PC-9 (cell line): ENCODE results near the gene PLAAT3. TPM values are rescaled to one million over a fixed set of nuclear protein-coding genes. Genes with fewer than 3 reads are reported as not detected.
A peak's percentile ranks its signal among the peaks of the same experiment; 100 is the strongest.
"Not testable (repeated sequence)": the region's sequence is repeated elsewhere in the genome, so short reads cannot be mapped to it uniquely, and the experiment has no call there.

Source experiments
- BruUV-seq: library from RNA; stranded (reverse); fragments of 400-500 nt; replicated peaks from 2 replicates; lab custom pipeline; 2021; lab: Mats Ljungman, UMichigan
- CTCF ChIA-PET: fragments of 300-600 bp; sonication (Branson Sonifier 250); formaldehyde crosslinking; loops from one replicate; lab custom pipeline; 2022; ENCODE audit warnings: antibody characterized with exemption; lab: Charles Lee
- POLR2A ChIA-PET: fragments of 300-600 bp; sonication (Branson Sonifier 250); formaldehyde crosslinking; loops from one replicate; lab custom pipeline; 2022; ENCODE audit warnings: antibody characterized with exemption; ENCODE audit not compliant: unreplicated experiment; lab: Charles Lee
- DNase-seq, 2 experiments: peaks; one replicate each; pipeline versions ENCODE4 v3.0.0 to v3.0.0-alpha.2; 2015 to 2022; ENCODE audit warnings: mixed read lengths in 1 of 2
- H2AFZ ChIP-seq: fragments of 200-600 bp; sonication (generic); 2 replicates; pipeline ENCODE4 v1.8.1; 2017; ENCODE audit warnings: antibody characterized with exemption
- H3F3A ChIP-seq: fragments of 200-600 bp; sonication (generic); 2 replicates; pipeline ENCODE4 v1.8.1; 2017; ENCODE audit warnings: antibody characterized with exemption, mild to moderate bottlenecking, low read depth; ENCODE audit not compliant: insufficient read depth
- H3K27ac ChIP-seq: fragments of 200-600 bp; sonication (generic); 2 replicates; pipeline ENCODE4 v1.6.1; 2016; ENCODE audit warnings: mixed run types
- H3K27me3 ChIP-seq: fragments of 200-600 bp; sonication (generic); 2 replicates; pipeline ENCODE4 v1.6.1; 2016; ENCODE audit warnings: low read depth, mixed run types; ENCODE audit not compliant: insufficient read depth
- H3K36me3 ChIP-seq: fragments of 200-600 bp; sonication (generic); 2 replicates; pipeline ENCODE4 v1.6.1; 2016; ENCODE audit warnings: low read depth, mixed run types
- H3K4me1 ChIP-seq: fragments of 200-600 bp; sonication (generic); replicated peaks from 2 replicates; pipeline ENCODE4 v1.6.1; 2016; ENCODE audit warnings: mixed run types; ENCODE audit not compliant: insufficient read depth
- H3K4me2 ChIP-seq: fragments of 200-600 bp; sonication (generic); 2 replicates; pipeline ENCODE4 v1.6.1; 2017; ENCODE audit warnings: mixed run types
- H3K4me3 ChIP-seq: fragments of 200-600 bp; sonication (generic); 2 replicates; pipeline ENCODE4 v1.6.1; 2016; ENCODE audit warnings: mixed run types
- H3K79me2 ChIP-seq: fragments of 200-600 bp; sonication (generic); 2 replicates; pipeline ENCODE4 v1.6.1; 2017; ENCODE audit warnings: low read depth, mixed run types
- H3K9me2 ChIP-seq: fragments of 200-600 bp; sonication (generic); 2 replicates; pipeline ENCODE4 v1.8.1; 2017; ENCODE audit warnings: mild to moderate bottlenecking; ENCODE audit not compliant: insufficient read depth
- H3K9me3 ChIP-seq: fragments of 200-600 bp; sonication (generic); 2 replicates; pipeline ENCODE4 v1.8.1; 2016; ENCODE audit warnings: low read depth; ENCODE audit not compliant: insufficient read depth
- H4K20me1 ChIP-seq: fragments of 200-600 bp; sonication (generic); 2 replicates; pipeline ENCODE4 v1.8.1; 2017; ENCODE audit not compliant: insufficient read depth
- EZH2 ChIP-seq: fragments of 200-600 bp; sonication (generic); IDR thresholded peaks from 2 replicates; pipeline ENCODE4 v1.8.0; 2017; ENCODE audit warnings: antibody characterized with exemption, low read depth
- intact Hi-C: fragments of 100-400 bp; cut with micrococcal nuclease; formaldehyde crosslinking; loops from one replicate; pipeline ENCODE4 v1.10.0; 2022; ENCODE audit not compliant: unreplicated experiment
- total RNA-seq: library from RNA; stranded (reverse); gene quantifications from 2 replicates; pipeline ENCODE4 v1.2.3, GENCODE V29; 2021
- TF ChIP-seq, protein P1 (sequence below): fragments of 200-600 bp; sonication (generic); conservative IDR thresholded peaks from 2 replicates; pipeline ENCODE4 v1.6.1; 2017; ENCODE audit warnings: mixed run types, antibody characterized with exemption, mild to moderate bottlenecking, moderate library complexity

The PLAAT3 gene
- total RNA-seq, 1 experiment from 2014 or later: 240 TPM

DNA sequence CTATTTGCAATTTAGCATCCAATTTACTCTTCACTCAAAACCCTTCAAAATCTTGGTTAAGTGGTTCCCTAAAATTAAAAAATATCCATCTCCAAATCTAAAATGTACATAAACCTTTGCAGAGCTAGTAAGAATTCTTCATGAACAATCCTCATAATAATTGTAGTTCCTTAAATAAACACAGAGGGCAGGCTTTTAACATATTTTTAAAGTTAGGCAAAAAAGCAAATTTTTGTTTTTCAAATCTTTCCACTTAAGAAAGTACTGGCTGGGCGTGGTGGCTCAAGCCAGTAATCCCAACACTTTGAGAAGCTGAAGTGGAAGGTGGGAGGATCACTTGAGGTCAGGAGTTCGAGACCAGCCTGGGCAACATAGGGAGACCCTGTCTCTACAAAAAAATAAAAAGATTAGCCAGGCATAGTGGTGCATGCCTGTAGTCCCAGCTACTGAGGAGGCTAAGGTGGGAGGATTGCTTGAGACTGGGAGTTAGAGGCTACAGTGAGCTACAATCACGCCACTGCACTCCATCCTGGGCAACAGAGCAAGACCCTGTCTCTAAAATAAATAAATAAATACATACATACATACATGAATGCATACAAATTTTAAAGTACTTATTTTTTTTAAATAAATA lies 25.1 kb upstream of the PLAAT3 start:
- H3K4me1 ChIP-seq: no peaks in the 10 kb centered on the region
- peaks cover 4% of the 10 kb centered on the region; the same call in 1 of the 2 replicates for H3F3A ChIP-seq
- no peak overlapping the region for H3K4me2 ChIP-seq
- no TSS peak for BruUV-seq
- H3K4me3 ChIP-seq: no peak overlapping the region
- TF ChIP-seq, protein P1, sequence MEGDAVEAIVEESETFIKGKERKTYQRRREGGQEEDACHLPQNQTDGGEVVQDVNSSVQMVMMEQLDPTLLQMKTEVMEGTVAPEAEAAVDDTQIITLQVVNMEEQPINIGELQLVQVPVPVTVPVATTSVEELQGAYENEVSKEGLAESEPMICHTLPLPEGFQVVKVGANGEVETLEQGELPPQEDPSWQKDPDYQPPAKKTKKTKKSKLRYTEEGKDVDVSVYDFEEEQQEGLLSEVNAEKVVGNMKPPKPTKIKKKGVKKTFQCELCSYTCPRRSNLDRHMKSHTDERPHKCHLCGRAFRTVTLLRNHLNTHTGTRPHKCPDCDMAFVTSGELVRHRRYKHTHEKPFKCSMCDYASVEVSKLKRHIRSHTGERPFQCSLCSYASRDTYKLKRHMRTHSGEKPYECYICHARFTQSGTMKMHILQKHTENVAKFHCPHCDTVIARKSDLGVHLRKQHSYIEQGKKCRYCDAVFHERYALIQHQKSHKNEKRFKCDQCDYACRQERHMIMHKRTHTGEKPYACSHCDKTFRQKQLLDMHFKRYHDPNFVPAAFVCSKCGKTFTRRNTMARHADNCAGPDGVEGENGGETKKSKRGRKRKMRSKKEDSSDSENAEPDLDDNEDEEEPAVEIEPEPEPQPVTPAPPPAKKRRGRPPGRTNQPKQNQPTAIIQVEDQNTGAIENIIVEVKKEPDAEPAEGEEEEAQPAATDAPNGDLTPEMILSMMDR: peak; percentile 80
- TF ChIP-seq EZH2: no peak
- no peaks in the 10 kb centered on the region for H3K9me2 ChIP-seq
- peaks cover 43% of the 10 kb centered on the region for H3K36me3 ChIP-seq
- H3K27ac ChIP-seq: no peak overlapping the region
- no peaks in the 10 kb centered on the region for H3K9me3 ChIP-seq
- H2AFZ ChIP-seq: no peak overlapping the region
- ChIA-PET POLR2A (no interaction called here), CTCF (interaction anchor here (0.5 to 1.4 kb wide), 4 partner anchors 46 to 1002 kb away, joined by 3 to 8 read pairs (median 3); no protein-coding TSS in a partner anchor)
- H3K27me3 ChIP-seq: no peaks in the 10 kb centered on the region
- DNase-seq: no peak
- intact Hi-C loops: loop anchor here (5.0 to 10.0 kb wide), 3 partner anchors 98 to 735 kb away; no protein-coding TSS in a partner anchor
- no peaks in the 10 kb centered on the region for H4K20me1 ChIP-seq
- H3K79me2 ChIP-seq: no peaks in the 10 kb centered on the region

DNA sequence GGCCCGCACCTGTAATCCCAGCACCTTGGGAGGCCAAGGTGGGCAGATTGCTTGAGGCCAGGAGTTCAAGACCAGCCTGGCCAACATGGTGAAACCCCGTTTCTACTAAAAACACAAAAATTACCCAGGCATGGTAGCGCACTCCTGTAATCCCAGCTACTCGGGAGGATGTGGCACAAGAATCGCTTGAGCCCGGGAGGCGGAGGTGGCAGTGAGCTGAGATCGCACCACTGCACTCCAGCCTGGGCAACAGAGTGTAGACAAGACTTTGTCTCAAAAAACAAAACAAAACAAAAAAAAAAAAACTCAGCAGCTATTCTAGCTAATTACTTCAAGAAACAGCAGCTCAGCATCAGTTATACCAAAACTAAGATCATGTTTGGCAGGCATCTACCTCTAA lies 24.2 kb upstream of the PLAAT3 start:
- BruUV-seq, POLR2A ChIA-PET, H3K79me2 ChIP-seq: not testable (repeated sequence)

DNA sequence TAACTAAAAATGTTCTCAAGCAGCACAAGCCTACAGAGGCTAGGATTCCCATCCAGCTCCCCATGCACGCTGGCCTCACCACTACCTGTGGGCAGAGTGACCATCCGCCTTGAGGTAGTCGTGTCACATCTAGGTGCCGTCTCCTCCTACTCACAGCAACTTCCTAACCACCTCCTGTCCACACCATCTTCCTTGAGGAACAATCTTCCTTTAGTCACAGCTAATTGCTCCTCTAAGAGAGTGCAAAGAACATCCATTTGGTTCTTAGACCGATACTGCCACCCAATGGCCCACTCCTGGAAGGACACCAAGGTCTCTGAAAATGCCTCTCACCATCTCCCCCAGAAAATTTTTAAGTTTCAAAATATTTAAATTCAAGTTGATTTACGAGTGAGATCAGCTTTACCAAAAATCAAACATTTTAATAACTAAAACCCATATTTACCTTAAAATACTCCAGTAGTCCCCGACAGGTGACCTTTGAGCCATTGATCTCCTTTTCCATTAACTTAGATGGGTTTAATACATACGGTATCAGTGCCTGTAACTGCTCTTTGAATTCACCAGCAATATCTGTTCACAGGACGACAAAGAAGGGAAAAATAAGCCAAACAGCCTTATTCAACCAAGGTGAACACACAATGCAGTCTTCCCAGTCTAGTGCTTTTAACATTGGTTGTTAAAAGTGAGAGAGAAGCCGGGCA lies 21.7 kb upstream of the PLAAT3 start:
- H3K9me2 ChIP-seq: no peaks in the 10 kb centered on the region
- H3K79me2 ChIP-seq: no peaks in the 10 kb centered on the region
- no peak overlapping the region for H3K4me3 ChIP-seq
- no peak overlapping the region for H3K27ac ChIP-seq
- H3K4me1 ChIP-seq: no peaks in the 10 kb centered on the region
- intact Hi-C loops: loop anchor here (1.0 to 10.0 kb wide), 5 partner anchors 43 to 731 kb away; no protein-coding TSS in a partner anchor
- H3F3A ChIP-seq: peaks cover 4% of the 10 kb centered on the region; the same call in 1 of the 2 replicates
- TF ChIP-seq, protein P1: peak; percentile 94
- TF ChIP-seq EZH2: no peak
- CTCF ChIA-PET: interaction anchor here (0.6 to 1.2 kb wide), 5 partner anchors 10 to 508 kb away, joined by 3 to 13 read pairs (median 3); no protein-coding TSS in a partner anchor
- no peaks in the 10 kb centered on the region for H4K20me1 ChIP-seq
- H3K27me3 ChIP-seq: no peaks in the 10 kb centered on the region
- H3K4me2 ChIP-seq: no peak overlapping the region
- peaks cover 33% of the 10 kb centered on the region for H3K36me3 ChIP-seq
- POLR2A ChIA-PET: no interaction called here
- no peaks in the 10 kb centered on the region for H3K9me3 ChIP-seq
- no peak overlapping the region for H2AFZ ChIP-seq
- peak; percentile 51 to 66 for DNase-seq
- no TSS peak for BruUV-seq

More for the DNA sequence above, 24.2 kb upstream of the PLAAT3 start:
- not testable (repeated sequence) for H3K27ac ChIP-seq, H3K4me1 ChIP-seq, H3K4me3 ChIP-seq, H3K4me2 ChIP-seq, H3F3A ChIP-seq, H2AFZ ChIP-seq, DNase-seq, H3K9me3 ChIP-seq, H3K9me2 ChIP-seq, H3K27me3 ChIP-seq, H4K20me1 ChIP-seq
- peaks cover 39% of the 10 kb centered on the region for H3K36me3 ChIP-seq
- CTCF ChIA-PET: interaction anchor here (0.5 to 1.4 kb wide), 3 partner anchors 22 to 296 kb away, joined by 3 to 8 read pairs (median 3); no protein-coding TSS in a partner anchor
- intact Hi-C loops: loop anchor here (5.0 to 10.0 kb wide), 3 partner anchors 99 to 734 kb away; no protein-coding TSS in a partner anchor
